T-cell (primary cell): ENCODE results near the gene JPT2. TPM values are rescaled to one million over a fixed set of nuclear protein-coding genes. Genes with fewer than 3 reads are reported as not detected.
A peak's percentile ranks its signal among the peaks of the same experiment; 100 is the strongest.
"Not testable (repeated sequence)": the region's sequence is repeated elsewhere in the genome, so short reads cannot be mapped to it uniquely, and the experiment has no call there.

ENCODE experiments used
- ATAC-seq, 4 experiments: fragments of 200-7000 bp in 3 of 4; fragments of 150-1000 bp in 1 of 4; cut with Tn5 transposase; replicated peaks in 1 of 4; 1 replicate in 3 of 4; 2 replicates in 1 of 4; pipeline ENCODE4 v1.10.0; 2021; ENCODE audit warnings: moderate library complexity in 3 of 4, mild to moderate bottlenecking in 2 of 4, moderate number of reproducible peaks in 1 of 4
- CTCF ChIA-PET, 2 donors: fragments of 300-600 bp; sonication (Branson Sonifier 250); formaldehyde crosslinking; loops; one replicate each; lab custom pipeline; 2022; ENCODE audit warnings: antibody characterized with exemption in 2 of 2; lab: Charles Lee
- POLR2A ChIA-PET, 2 donors: fragments of 300-600 bp; sonication (Branson Sonifier 250); formaldehyde crosslinking; loops; one replicate each; lab custom pipeline; 2022; ENCODE audit warnings: antibody characterized with exemption in 2 of 2; lab: Charles Lee
- DNase-seq, 35 experiments: peaks; one replicate each; pipeline versions ENCODE4 v3.0.0 to v3.0.0-alpha.2; 2013 to 2023
- H3K27ac ChIP-seq: one replicate; pipeline ENCODE4 v1.5.1; 2013; ENCODE audit warnings: low read length
- H3K27me3 ChIP-seq, 2 experiments: replicated peaks in 1 of 2; 1 replicate in 1 of 2; 2 replicates in 1 of 2; pipeline versions ENCODE4 v1.6.1 to v1.7.0; 2013; ENCODE audit warnings: low read length in 1 of 2, mixed read lengths in 1 of 2; ENCODE audit not compliant: control insufficient read depth in 2 of 2, insufficient read depth in 2 of 2; ENCODE audit errors: extremely low read depth in 1 of 2
- H3K36me3 ChIP-seq, 2 donors: 1 replicate in 1 of 2; 2 replicates in 1 of 2; pipeline versions ENCODE4 v1.6.1 to v1.7.0; 2013; ENCODE audit warnings: low read length in 1 of 2; ENCODE audit not compliant: control insufficient read depth in 2 of 2, insufficient read depth in 1 of 2; ENCODE audit errors: extremely low read depth in 1 of 2
- H3K4me1 ChIP-seq, 2 experiments: 1 replicate in 1 of 2; 2 replicates in 1 of 2; pipeline versions ENCODE4 v1.6.1 to v1.7.0; 2013; ENCODE audit warnings: low read length in 2 of 2, mixed read lengths in 1 of 2; ENCODE audit not compliant: insufficient read depth in 2 of 2, control insufficient read depth in 1 of 2; ENCODE audit errors: extremely low read depth in 1 of 2
- H3K4me3 ChIP-seq, 2 donors: 1 replicate in 1 of 2; 2 replicates in 1 of 2; pipeline versions ENCODE4 v1.5.1 to v1.7.0; 2013; ENCODE audit warnings: mild to moderate bottlenecking in 2 of 2, low read length in 1 of 2, moderate library complexity in 1 of 2; ENCODE audit not compliant: control insufficient read depth in 1 of 2; ENCODE audit errors: extremely low read depth in 1 of 2
- H3K9me3 ChIP-seq: 2 replicates; pipeline ENCODE4 v1.7.0; 2013
- H3K27ac Mint-ChIP-seq, 2 donors: one replicate each; pipeline ENCODE4 v1.8.0; 2020 to 2021; ENCODE audit warnings: mild to moderate bottlenecking in 2 of 2, mixed read lengths in 2 of 2
- H3K27me3 Mint-ChIP-seq, 2 donors: one replicate each; pipeline ENCODE4 v1.8.0; 2021 to 2022; ENCODE audit warnings: mixed read lengths in 2 of 2
- H3K36me3 Mint-ChIP-seq: one replicate; pipeline ENCODE4 v1.8.0; 2021; ENCODE audit warnings: mixed read lengths
- H3K4me1 Mint-ChIP-seq, 3 donors: one replicate each; pipeline ENCODE4 v1.8.0; 2020 to 2022; ENCODE audit warnings: mixed read lengths in 3 of 3, mild to moderate bottlenecking in 1 of 3
- H3K4me3 Mint-ChIP-seq, 3 donors: one replicate each; pipeline ENCODE4 v1.8.0; 2020 to 2022; ENCODE audit warnings: mild to moderate bottlenecking in 3 of 3, mixed read lengths in 3 of 3, moderate library complexity in 3 of 3
- H3K9me3 Mint-ChIP-seq, 3 donors: one replicate each; pipeline ENCODE4 v1.8.0; 2020 to 2022; ENCODE audit warnings: mixed read lengths in 3 of 3
- WGBS: methylation state at CpG from one replicate; pipeline ENCODE4 v1.1.5; 2013; ENCODE audit warnings: missing lambda C conversion rate; ENCODE audit not compliant: insufficient coverage; 5-methylcytosine and 5-hydroxymethylcytosine counted together
- total RNA-seq, 35 experiments: library from RNA in 6 of 35; stranded (reverse) in 6 of 35; fragments of 120-200 nt in 1 of 35; gene quantifications; one replicate each; pipeline versions ENCODE4 v1.2.1 to v1.2.4 and lab custom pipeline; 2013 to 2026

JPT2 gene
- total RNA-seq, 5 donors from 2014 or later (not counting 1 experiment from before 2014, with no cell fraction given): 13.8 to 51.1 (median 41.3) TPM

DNA sequence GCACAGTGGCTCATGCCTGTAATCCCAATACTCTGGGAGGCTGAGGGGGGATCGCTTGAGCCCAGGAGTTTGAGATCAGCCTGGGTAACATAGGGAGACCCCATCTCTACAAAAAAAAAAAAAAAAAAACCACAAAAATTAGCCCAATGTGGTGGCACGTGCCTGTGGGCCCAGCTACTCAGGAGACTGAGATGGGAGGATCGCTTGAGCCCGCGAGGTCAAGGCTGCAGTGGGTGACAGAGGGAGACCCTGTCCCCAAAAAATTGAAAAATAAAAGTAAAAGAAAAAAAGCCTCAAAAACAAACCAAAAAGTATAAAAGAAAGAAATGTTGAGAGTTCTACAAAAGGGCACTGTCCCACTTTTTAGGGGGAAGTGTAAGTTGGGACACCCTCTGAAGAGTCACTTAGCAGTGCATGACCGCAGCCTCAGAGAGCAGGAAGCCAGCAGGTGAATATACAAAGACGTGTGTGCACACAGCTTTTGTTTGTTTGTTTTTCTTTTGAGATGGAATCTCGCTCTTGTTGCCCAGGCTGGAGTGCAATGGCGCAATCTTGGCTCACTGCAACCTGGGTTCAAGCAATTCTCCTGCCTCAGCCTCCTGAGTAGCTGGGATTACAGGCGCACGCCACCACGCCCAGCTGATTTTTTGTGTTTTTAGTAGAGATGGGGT, 41.6 kb downstream of the JPT2 start:
- Histone ChIP-seq H3K4me1 (peaks cover 3 to 49% of the 10 kb centered on the region in 2 experiments), H3K27ac (peak overlapping the region; percentile 24)
- H3K27me3 ChIP-seq, H3K36me3 ChIP-seq, H3K36me3 Mint-ChIP-seq, H3K27me3 Mint-ChIP-seq, H3K4me3 ChIP-seq, H3K9me3 Mint-ChIP-seq, H3K9me3 ChIP-seq: not testable (repeated sequence)
- Mint-ChIP-seq H3K4me3 (peak overlapping the region in 1 of 3 donors; percentile 15), H3K27ac (peak overlapping the region; percentile 67 to 68), H3K4me1 (peaks cover 27 to 52% (median 50%) of the 10 kb centered on the region in 3 donors)
- ChIA-PET CTCF (interaction anchor here in 1 of 2 donors (0.6 kb wide), 1 partner anchor 641 kb away, joined by 4 read pairs; no protein-coding TSS in a partner anchor), POLR2A (interaction anchor here in 1 of 2 donors (0.6 kb wide), 1 partner anchor 207 kb away, joined by 3 read pairs; no protein-coding TSS in a partner anchor)
- 50% methylated on average over 4 of the region's 12 CpGs for WGBS
- DNase-seq (peak in 5 of 35 experiments; percentile 15 to 34 (median 27)), ATAC-seq (peak in 2 of 4 experiments; percentile 34 to 54)

DNA sequence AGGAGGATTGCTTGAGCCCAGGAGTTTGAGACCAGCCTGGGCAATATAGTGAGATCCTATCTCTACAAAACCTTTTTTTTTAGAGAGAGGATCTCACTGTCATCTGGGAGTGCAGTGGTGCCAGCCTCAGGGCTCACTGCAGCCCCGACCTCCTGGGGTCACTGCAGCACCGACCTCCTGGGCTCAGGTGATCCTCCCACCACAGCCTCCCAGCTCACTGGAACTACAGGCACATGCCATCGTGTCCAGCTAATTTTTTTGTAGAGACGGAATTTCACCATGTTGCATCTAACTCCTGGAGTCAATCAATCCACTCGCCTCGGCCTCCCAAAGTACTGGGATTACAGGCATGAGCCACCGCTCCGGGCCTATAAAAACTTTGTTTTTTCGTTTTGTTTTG, 43.3 kb downstream of the JPT2 start:
- no peaks in the 10 kb centered on the region for H3K9me3 Mint-ChIP-seq
- ATAC-seq (no peak), DNase-seq (no peak)
- H3K36me3 Mint-ChIP-seq: peaks cover 4% of the 10 kb centered on the region
- no peaks in the 10 kb centered on the region for H3K9me3 ChIP-seq
- H3K4me3 ChIP-seq: no peak overlapping the region
- 87% methylated on average over 8 of the region's 9 CpGs for WGBS
- H3K4me1 Mint-ChIP-seq: peaks cover 27 to 49% (median 48%) of the 10 kb centered on the region in 3 donors
- H3K27me3 ChIP-seq: no peaks in the 10 kb centered on the region
- H3K27ac Mint-ChIP-seq: peak overlapping the region; percentile 83 to 86
- POLR2A ChIA-PET: interaction anchor here in 1 of 2 donors (0.6 kb wide), 1 partner anchor 1160 kb away, joined by 3 read pairs; no protein-coding TSS in a partner anchor
- H3K4me1 ChIP-seq: peaks cover 3 to 49% of the 10 kb centered on the region in 2 experiments
- H3K27ac ChIP-seq: no peak overlapping the region
- no peaks in the 10 kb centered on the region for H3K27me3 Mint-ChIP-seq
- CTCF ChIA-PET: no interaction called here
- H3K36me3 ChIP-seq: peaks cover 9 to 16% of the 10 kb centered on the region in 2 donors
- no peak overlapping the region for H3K4me3 Mint-ChIP-seq

DNA sequence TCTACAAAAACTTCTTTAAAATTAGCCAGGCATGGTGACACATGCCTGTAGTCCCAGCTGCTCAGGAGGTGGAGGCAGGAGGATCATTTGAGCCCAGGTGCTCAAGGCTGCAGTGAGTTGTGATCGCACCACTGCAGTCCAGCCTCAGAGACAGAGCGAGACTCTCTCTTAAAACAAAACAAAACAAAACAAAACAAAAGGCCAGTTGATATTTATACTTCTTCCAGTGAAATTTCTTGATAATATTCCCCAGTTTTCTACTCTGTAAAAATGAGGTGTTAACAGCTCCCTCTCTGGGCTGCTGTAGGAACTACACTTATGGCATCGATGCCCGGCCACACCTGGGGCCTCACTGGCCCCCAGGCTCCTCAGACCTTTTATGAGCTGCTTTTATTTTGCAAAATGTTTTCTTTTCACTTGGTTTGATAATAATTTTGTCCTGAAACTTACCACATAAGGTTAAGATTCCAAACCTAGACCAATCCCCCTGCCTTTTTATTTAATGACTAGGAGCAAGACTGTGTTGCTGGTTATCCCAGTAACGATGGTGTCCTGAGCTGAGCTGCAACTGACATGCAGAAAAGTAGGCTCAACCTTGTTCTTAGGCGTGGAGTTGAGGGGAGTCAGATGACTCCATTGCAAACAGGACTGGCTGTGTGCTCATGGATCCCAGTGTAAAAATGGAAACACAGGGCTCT, 45.5 kb downstream of the JPT2 start:
- Mint-ChIP-seq H3K9me3 (no peaks in the 10 kb centered on the region), H3K36me3 (peaks cover 13% of the 10 kb centered on the region), H3K27ac (peak overlapping the region; percentile 82 to 86), H3K27me3 (no peaks in the 10 kb centered on the region), H3K4me3 (peak overlapping the region in 1 of 3 donors; percentile 43), H3K4me1 (peaks cover 37 to 50% (median 50%) of the 10 kb centered on the region in 3 donors)
- peak in 20 of 35 experiments; percentile 8 to 69 (median 34) for DNase-seq
- Histone ChIP-seq H3K4me1 (peaks cover 3 to 52% of the 10 kb centered on the region in 2 experiments), H3K4me3 (no peak overlapping the region), H3K27me3 (no peaks in the 10 kb centered on the region), H3K9me3 (no peaks in the 10 kb centered on the region), H3K27ac (no peak overlapping the region), H3K36me3 (peaks cover 9 to 38% of the 10 kb centered on the region in 2 donors)
- POLR2A ChIA-PET: interaction anchor here in 1 of 2 donors (0.7 kb wide), 1 partner anchor 226 kb away, joined by 3 read pairs; no protein-coding TSS in a partner anchor
- WGBS: 80% methylated on average over 2 of the region's 6 CpGs
- peak in 2 of 4 experiments; percentile 34 to 43 for ATAC-seq
- CTCF ChIA-PET: interaction anchor here (0.8 to 1.4 kb wide), 6 partner anchors 9 to 59 kb away, joined by 3 to 9 read pairs (median 4); partner anchors contain the start of genes MAPK8IP3 (in 1 of the 2), NUBP2 (in 1 of the 2) and SPSB3 (in 1 of the 2)

DNA sequence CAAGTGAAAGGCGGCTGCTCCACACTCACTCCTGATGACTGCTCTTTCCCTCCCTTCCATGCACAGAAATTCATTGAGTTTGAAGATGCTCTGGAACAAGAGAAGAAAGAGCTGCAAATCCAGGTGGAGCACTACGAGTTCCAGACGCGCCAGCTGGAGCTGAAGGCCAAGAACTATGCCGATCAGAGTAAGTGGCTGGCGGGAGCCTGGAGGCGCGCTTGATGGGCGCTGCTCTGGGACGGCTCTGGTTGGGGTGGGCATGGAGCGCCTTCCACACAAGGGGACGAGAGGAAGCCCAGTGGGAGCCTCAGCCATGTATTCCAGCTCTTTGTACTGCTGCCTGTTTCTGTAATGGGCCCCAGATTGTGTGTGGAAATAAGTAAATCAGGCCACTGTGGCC, 46.4 kb downstream of the JPT2 start:
- POLR2A ChIA-PET: no interaction called here
- ATAC-seq (no peak), DNase-seq (no peak)
- Histone ChIP-seq H3K4me1 (peaks cover 3 to 46% of the 10 kb centered on the region in 2 experiments), H3K9me3 (no peaks in the 10 kb centered on the region), H3K4me3 (no peak overlapping the region), H3K27me3 (no peaks in the 10 kb centered on the region), H3K36me3 (peaks cover 14 to 45% of the 10 kb centered on the region in 2 donors), H3K27ac (no peak overlapping the region)
- no peaks in the 10 kb centered on the region for H3K9me3 Mint-ChIP-seq
- H3K27me3 Mint-ChIP-seq: no peaks in the 10 kb centered on the region
- no peak overlapping the region for H3K4me3 Mint-ChIP-seq
- 98% methylated on average over 11 of the region's 12 CpGs for WGBS
- peaks cover 30 to 44% (median 43%) of the 10 kb centered on the region in 3 donors for H3K4me1 Mint-ChIP-seq
- no peak overlapping the region for H3K27ac Mint-ChIP-seq
- H3K36me3 Mint-ChIP-seq: peaks cover 17% of the 10 kb centered on the region
- CTCF ChIA-PET: interaction anchor here in 1 of 2 donors (1.2 to 1.5 kb wide), 4 partner anchors 11 to 19 kb away, joined by 3 to 9 read pairs (median 6); partner anchors contain the start of gene MAPK8IP3

DNA sequence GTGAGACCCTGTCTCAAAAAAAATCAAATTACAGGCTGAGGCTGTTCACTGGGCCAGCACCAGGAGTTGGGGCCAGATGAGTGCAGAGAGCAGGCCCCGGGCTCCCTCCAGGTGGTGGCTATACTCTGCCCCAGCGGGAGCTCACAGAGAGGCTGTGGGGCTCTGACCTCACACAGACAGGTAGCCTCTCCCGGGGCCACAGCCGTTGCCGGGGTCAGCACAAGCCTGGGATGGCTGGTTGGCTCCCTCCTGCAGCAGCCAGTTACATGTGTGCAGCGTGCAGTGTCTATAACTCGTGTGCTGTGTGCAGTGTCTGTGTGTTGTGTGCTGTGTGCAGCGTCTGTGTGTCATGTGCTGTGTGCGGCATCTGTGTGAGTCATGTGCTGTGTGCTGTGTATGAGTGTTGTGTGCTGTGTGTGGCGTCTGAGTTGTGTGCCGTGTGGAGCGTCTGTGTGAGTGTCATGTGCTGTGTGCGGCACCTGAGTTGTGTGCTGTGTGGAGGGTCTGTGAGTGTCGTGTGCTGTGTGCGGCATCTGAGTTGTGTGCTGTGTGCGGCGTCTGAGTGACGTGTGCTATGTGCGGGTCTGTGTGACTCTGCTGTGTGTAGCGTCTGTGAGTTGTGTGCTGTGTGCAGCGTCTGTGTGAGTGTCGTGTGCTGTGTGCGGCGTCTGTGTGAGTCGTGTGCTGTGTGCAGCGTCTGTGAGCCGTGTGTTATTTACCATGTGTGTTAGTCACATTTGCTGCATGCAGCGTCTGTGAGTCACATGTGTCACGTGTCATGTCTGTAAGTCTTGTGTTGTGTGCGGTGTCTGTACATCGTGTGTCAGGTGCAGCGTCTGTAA, 48.8 kb downstream of the JPT2 start:
- H3K36me3 ChIP-seq: peaks cover 14 to 59% of the 10 kb centered on the region in 2 donors
- ChIA-PET CTCF (no interaction called here), POLR2A (no interaction called here)
- no peak overlapping the region for H3K4me3 ChIP-seq
- no peaks in the 10 kb centered on the region for H3K27me3 ChIP-seq
- ATAC-seq: no peak
- H3K27ac ChIP-seq: no peak overlapping the region
- no peak for DNase-seq
- Mint-ChIP-seq H3K27me3 (no peaks in the 10 kb centered on the region), H3K4me1 (peaks cover 23 to 27% (median 25%) of the 10 kb centered on the region in 3 donors), H3K27ac (no peak overlapping the region), H3K9me3 (no peaks in the 10 kb centered on the region), H3K36me3 (peaks cover 18% of the 10 kb centered on the region), H3K4me3 (no peak overlapping the region)
- H3K4me1 ChIP-seq: peaks cover 3 to 30% of the 10 kb centered on the region in 2 experiments
- no peaks in the 10 kb centered on the region for H3K9me3 ChIP-seq
- 96% methylated on average over 31 of the region's 32 CpGs for whole genome bisulfite sequencing
